Hepatocyte (in vitro differentiated cells): ENCODE measurements around the gene APOE.

ENCODE experiments used
- CTCF ChIP-seq: fragments of 200-600 bp; sonication (generic); IDR thresholded peaks from 2 replicates; pipeline ENCODE4 v1.5.1; 2016; ENCODE audit warnings: antibody characterized with exemption, mild to moderate bottlenecking; ENCODE audit not compliant: poor library complexity
- EZH2phosphoT487 ChIP-seq: fragments of 200-600 bp; sonication (generic); IDR thresholded peaks from one replicate; pipeline ENCODE4 v1.6.1; 2018; ENCODE audit warnings: antibody characterized with exemption, mild to moderate bottlenecking, low read depth, moderate library complexity; ENCODE audit not compliant: unreplicated experiment, severe bottlenecking

- TF ChIP-seq CTCF (no peak), EZH2phosphoT487 (no peak)
These were observed 50.2 kb downstream of the APOE start for GRCh38 chr19:44955505-44956439.
